Measurements from ENCODE around the gene PGRMC2.

DNA sequence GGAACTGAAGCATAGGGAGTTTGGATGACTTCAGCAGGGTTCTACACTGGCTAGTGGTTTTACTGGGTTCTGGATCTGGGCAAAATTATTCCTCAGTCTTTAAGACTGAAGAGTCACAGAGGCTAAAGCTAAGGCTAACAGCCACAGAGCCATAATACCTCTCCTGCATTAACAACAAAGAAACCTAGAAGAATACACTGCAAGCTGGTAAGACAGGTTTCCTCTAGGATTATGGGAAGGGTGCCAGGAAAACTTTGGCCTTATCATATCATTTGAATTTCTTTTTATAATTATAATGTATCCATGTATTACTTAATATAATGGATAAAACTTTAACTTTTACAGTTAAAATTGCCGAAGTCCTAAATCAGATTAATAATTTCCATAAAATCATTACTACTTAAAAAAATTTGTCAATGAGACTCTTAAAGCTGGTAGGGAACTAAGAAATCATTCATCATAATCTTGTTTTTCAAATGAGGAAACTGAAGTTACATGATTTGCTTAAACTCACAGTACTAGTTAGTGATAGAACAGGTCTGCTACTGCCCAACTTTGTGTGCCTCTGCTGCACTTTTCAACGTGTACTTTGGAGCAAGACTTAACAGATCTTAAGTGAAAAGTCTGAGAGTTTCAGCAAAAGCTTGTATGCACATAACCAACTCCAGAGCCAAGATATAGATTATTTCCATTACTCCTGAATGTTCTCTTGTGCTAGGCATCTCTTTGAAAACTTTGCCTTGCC, 24.2 kb upstream of the PGRMC2 start:
- TF ChIP-seq EZH2 (IDR thresholded peaks at IDR 0.05) (no peak), POLR2AphosphoS5 (IDR thresholded peaks at IDR 0.05; ENCODE audit: borderline replicate concordance, low read depth, low read length) (no peak), FOXP2 (optimal IDR thresholded peaks at IDR 0.05; ENCODE audit: control extremely low read depth, extremely low read length, insufficient read depth) (no peak)

Data from SK-N-MC (cell line).